ENCODE measurements around the gene TYMP.
A peak's percentile ranks its signal among the peaks of the same experiment; 100 is the strongest.

TYMP gene

DNA sequence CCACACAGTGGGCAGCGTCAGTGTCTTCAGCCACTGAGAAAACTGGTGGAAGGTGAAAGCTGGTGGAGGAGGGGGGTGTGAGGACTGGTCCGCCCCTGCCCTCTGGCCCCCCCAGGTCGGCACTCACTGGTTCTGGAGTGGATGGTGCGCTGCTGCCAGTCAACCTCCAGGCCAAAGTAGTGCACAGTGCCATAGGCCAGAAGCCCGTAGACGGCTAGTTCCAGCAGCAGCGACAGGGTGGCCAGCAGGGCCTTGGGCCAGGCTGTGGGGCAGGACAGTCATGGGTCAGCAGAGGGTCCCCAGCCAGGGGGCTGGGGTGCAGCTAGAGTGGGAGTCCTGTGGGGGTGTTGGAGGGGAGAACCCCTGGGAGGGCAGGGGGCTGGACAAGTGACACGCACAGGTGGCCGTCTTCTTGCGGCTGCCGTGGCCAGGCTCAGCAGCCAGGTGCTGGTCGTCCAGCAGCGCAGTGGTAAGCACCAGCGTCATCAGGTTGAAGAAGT lies 24.5 kb downstream of the TYMP start:
- DNase-seq (ENCODE audit: low spot score), result no peak

DNA sequence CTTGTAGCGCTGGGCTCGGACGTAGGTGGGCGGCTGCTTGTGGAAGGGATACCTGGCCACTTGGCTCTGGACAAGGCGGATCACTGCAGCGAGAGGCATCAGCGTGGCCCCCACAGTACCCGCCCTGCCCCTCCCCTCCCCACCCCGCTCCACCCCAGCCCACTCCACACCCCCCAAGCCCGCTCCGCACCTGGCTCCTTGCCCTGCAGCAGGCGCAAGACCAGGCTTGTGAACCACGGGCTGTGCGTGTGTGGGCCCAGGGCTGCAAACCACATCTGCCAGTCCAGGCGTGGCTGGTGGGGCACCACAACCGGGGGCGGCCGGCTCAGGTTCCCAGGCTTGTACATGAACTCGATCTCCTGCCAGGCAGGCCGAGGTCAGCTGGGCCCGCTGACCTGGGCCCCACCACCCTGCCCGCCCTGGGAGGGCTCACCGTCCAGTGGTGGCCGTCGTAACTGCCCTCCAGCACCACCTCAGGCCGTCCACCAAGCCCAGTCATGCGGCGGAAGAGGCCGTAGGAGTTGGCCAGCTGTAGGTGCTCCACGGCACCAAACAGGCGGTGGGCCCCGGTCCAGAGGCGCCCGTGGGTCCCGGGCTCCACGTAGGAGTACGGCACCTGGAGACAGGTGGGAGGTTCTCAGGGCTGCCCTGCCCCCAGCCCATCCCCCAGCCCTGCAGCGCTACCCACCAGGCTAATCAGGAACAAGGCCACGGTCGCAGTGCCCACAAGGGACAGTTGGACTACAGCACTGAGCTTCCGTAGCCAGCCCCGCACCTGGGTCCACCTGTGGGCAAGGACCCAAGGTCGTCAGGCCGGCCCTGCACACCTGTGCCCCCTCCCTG lies 25.2 kb downstream of the TYMP start:
- no peak for DNase-seq (ENCODE audit: low spot score)

DNA sequence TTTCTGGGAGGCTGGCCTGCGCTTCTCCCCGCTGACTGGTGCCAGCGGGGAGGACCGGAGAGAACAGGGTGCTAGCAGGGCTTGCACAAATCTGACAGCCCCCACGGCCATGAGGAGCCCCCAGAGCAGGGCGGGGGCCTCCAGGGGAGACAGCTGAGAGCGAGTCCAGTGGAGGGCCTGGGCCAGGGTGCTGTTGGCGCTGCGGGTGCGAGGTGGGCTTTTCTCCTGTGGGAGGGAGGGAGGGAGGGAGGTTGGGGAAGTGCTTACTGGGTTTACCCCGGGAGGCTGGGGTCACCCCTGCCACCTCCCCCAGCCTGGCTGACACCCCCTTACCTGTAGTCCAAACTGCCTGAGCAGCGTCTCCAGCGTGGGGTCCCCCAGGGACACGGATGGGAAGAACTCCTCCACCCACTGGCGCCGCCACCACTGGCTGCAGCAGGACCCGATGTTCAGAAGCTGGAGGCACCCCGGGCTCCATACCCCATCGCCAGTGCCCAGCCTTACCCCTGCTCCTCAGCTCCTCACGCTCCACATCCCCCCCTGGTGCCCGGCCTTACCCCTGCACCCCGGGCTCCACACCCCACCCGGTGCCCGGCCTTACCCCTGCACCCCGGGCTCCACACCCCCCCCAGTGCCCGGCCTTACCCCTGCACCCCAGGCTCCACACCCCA lies 26.2 kb downstream of the TYMP start:
- no peak for DNase-seq (ENCODE audit: low spot score)

DNA sequence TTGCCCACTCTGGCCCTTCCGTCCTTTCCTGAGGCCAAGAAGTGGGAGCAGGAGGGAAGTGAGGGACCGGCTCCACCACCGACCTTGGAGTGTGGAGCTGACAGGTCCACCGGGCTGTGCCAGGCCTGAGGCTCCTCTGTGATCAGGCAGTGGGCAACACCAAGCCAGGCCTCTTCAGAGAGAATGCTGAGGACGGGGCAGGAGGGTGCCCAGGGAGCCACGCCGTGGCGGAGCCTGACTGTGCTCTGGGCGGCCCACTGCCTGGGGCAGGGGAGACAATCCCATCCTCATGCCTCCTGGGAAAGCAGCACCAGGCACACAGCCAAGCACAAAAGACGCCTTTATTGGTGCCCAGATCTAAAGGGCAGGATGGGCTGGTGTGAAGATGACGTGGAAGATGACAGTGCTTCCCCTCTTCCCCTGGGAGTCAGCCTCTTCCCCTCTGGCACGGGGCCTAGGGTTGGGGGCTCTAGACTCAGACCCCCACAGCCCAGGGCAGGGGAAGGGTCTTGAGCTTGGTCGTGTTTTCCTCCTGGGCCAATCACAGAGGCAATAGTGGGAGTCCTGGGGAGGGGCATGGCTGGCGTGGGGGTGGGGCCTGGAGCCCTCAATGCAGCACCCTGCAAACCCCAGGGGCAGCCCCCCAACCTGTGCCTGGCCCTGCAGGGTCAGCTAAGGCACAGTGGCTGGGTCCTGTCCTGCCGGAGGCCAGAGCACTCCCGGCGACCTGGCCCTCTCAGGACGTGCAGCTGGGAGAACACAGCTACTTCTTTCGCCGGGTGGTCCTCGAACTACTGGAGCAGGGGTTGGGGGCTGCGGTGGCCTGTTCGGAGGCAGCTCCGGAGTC lies 27.0 kb downstream of the TYMP start:
- no peak for DNase-seq (ENCODE audit: low spot score)

DNA sequence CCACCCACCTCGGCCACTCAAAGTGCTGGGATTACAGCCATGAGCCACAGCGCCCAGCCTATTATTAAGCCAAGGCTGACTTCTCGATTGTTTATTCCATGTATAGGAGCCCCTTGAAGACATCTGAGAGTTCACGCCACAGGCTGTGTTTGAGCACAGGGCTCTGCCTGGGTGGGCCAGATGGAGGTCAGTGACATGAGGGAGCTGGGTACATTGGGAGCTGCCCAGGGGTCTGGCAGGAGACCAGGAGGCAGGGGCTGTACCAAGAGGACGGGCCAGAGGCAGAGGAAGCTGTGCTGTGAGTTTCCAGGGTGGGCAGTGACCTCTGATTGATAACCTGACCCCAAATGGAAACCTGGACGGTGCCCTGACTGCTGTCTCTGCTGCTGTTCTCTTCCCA lies 27.7 kb downstream of the TYMP start:
- no peak for DNase-seq (ENCODE audit: low spot score)

DNA sequence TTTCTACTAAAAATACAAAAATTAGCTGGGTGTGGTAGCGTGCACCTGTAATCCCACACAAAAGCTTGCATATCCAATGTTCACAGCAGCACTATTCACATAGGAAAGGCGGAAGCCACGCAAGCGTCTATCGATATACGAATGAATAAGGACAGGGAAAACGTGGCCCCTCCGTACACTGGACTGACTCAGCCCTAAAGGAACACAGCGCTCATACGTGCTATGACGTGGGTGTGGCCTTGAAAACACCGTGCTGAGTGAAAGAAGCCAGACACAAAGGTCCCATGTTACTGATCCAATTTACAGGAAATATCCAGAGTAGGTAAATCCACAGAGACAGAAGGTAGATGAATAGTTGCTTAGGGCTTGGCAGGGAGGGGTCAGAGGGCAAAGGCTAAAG lies 29.4 kb downstream of the TYMP start:
- no peak for DNase-seq (ENCODE audit: low spot score)

DNA sequence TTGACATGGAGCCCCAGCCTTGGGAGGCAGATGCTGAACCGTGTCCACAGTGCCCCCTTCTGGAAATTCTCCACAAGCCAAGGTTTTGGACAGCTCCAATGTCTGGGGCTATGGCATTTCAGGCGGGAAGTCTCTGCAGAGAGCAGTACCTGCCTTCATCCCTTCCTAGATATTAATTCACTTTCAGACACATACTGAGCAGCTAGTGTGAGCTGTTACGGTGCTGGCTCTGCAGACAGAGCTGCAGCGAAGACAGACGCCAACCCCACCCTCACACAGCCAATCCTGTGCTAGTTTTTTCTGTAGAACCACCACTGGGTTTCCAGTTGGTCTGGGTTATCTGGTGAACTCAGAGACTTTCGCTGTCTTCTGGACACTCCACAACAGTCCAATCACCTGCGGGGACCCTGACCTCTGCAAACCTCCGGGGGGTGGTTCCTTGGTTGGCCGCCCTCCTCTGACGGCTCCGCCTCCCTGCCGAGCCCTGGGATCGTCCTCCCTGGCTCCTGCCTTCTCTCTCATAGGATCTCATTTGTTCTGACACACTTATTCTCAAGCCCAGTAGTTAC lies 31.4 kb downstream of the TYMP start:
- peak; percentile 90 for DNase-seq (ENCODE audit: low spot score)

DNA sequence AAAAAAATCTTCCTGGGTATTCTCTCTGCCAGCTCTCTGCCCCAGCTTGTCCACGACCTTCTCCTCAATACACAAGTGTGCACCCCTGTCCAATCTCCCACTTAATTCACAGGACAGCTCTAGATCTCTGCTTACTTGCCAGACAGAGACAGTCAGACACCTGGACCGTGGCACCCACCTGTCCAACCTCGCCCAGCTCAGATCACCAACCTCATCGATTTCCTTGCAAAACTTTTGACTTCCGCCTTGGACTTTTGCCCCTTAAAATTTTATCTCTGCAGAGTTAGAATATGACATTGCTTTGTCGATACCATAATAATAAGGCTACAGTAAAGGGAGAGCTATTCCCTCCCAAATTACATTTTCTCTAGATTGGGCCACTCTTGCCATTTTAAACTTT lies 32.7 kb downstream of the TYMP start:
- no peak for DNase-seq (ENCODE audit: low spot score)

DNA sequence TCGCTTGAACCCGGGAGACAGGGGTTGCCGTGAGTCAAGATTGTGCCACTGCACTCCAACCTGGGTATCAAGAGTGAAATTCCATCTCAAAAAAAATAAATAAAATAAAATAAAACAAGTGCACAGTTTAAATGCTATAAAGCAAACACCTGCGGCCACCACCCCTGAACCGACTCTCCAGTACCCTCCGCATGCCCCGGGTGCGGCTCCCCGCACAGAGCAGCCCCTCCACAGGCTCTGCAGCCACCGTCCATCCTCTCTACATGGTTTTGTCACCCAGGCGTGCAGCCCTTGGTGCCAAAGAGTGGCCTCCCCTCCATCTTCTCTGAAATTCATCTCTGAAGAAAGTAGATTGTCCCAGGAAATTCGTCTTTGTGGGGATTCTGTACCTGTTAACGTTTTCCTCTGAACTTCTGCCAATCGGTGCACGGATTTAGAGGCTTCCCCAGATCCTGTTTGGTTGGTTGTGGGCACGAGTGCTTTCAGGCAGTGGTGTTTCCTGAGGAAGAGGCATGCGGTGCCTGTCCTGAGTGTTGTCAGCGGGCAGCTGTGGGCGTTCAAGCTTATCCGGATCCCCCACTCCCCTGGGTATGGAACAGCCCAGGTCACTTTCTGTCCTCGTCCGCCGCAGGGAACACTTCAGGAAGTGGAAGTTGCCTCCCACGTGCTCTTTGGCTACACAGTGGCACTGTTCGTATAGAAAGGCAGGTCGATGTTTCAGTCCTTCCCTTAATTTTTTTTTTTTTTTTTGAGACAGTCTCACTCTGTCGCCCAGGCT lies 39.1 kb downstream of the TYMP start:
- no peak for DNase-seq (ENCODE audit: low spot score)

DNA sequence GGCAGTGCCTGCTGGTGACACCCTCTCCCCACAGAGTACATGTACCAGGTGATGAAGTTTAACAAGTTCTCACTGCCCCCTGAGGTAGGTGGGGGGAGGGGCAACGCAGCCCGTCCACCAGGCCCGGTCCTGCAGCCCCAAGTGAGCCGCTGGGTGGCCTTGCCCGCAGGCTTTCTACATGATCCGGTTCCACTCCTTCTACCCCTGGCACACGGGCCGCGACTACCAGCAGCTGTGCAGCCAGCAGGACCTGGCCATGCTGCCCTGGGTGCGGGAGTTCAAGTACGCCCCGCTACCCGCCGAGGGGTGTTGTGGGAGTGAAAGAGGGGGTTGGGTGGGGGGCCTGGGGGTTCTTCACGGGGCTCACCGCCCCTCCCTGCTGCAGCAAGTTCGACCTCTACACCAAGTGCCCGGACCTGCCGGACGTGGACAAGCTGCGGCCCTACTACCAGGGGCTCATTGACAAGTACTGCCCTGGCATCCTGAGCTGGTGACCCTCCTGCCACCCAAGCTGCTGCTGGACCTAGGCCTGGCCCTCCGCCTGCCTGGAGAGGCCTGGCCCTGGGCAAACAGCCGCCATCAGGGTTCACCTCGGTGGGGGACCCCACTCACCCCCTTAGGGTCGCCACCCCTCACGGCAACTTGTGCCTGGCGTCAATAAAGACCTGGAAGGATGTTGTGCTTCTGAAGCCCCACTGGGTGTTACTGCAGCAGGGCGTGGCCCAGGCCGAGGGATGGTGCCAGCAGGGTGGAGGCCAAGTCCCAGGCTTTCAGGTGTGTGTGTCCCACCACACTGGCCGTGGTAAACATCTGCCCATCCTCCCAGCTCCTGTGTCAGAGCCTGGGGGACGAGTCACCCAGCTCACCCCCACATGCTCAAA lies 40.2 kb downstream of the TYMP start:
- DNase-seq (ENCODE audit: low spot score), result no peak

DNA sequence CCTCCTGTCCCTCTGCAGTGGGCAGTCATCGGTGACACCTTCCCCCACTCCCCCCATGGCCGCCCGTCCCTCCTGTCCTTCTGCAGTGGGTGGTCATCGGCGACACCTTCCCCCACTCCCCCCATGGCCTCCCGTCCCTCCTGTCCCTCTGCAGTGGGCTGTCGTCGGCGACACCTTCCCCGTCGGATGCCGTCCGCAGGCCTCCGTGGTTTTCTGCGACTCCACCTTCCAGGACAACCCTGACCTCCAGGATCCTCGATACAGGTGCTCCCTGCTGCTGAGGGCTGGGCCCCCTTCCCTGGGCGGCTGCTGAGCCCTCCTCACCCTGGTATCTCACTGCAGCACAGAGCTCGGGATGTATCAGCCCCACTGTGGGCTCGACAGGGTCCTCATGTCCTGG lies 40.9 kb downstream of the TYMP start:
- no peak for DNase-seq (ENCODE audit: low spot score)

DNA sequence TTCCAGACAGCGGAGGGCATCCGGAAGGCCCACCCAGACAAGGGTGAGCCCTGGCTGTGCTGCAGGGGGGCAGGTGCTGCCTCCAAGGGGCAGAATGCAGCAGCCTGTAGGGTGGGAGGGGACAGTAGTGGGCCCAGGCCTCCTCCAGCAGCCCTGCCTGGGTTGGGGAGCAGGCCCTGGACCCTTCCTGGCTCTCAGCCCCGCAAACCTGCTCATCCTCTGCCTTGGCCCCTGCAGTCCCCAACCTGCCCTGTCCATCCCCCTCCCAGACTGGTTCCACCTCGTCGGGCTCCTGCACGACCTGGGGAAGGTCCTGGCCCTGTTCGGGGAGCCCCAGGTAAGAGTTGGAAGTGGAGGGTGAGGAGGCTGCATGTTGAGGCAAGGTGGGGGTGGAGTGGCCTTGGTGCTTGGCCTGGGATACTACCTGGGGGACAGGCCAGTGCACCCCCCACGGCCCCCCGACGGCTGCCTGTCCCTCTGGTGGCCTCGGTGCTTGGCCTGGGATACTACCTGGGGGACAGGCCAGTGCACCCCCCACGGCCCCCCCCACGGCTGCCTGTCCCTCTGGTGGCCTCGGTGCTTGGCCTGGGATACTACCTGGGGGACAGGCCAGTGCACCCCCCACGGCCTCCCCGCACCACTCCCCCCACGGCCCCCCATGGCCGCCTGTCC lies 41.7 kb downstream of the TYMP start:
- no peak for DNase-seq (ENCODE audit: low spot score)

DNA sequence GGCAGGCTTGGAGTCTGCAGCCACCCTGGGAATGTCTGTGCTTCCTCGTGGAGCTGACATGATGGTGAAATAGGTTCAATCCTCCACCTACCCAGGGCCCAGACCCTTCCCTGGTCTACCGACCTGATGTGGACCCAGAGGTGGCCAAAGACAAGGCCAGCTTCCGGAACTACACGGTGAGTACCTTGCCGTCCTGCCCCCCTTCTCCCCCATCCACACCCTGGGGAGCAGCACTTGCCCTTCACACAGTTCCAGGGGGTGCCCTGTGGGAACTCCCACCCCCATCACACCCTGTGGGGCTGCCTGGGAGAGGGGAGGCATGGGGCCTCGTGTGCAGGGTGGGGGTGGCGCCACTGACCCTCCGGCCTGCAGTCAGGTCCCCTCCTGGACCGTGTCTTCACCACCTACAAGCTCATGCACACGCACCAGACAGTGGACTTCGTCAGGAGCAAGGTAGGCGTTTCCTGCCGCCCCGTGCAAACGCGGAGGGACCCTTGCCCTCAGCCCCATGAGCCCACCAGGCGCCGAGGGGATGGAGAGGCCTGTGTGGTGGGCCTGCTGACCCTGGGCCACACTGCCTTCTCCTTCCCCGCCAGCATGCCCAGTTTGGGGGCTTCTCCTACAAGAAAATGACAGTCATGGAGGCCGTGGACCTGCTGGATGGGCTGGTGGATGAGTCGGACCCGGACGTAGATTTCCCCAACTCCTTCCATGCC lies 42.4 kb downstream of the TYMP start:
- DNase-seq (ENCODE audit: low spot score), result no peak

DNA sequence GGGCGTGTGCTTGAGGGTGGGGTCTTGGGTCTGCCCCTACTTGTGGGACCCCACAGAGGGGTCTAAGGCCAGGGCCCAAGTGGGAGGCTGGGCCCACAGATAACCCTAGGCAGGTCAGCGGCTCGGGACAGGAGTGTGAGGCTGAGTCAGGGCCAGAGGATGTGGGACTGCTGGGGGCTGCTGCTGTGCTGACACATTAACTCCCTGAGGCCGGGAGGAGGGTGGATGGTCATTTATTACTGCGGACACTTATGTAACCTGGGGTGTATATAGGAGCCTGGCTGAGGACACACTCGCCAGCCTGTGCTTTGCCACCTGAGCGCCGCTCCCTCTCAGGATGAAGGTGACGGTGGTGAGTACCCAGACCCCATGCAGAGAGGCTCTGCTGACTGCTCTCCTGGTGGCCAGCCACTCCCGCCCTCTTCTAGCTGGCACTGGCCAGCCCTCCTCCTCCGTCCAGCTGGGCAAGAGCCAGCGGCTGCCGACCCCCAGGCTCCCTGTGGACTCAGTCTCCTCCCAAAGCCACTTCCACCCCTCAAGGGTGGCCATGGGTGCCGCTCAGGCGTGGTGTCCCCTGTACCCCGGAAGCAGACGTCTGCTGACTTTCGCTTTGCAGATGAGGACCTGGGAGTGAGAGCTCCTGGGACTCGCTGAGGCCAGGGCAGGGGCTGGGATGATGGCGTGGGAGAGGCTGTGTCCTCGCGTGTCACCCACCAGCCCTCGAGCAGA lies 43.1 kb downstream of the TYMP start, which contains the start of gene MIOX:
MIOX (plus strand) TSS at position 299 of the 729 bp plus-strand sequence; CDS start at position 338, 39 bp downstream.
- DNase-seq (ENCODE audit: low spot score), result no peak

DNA sequence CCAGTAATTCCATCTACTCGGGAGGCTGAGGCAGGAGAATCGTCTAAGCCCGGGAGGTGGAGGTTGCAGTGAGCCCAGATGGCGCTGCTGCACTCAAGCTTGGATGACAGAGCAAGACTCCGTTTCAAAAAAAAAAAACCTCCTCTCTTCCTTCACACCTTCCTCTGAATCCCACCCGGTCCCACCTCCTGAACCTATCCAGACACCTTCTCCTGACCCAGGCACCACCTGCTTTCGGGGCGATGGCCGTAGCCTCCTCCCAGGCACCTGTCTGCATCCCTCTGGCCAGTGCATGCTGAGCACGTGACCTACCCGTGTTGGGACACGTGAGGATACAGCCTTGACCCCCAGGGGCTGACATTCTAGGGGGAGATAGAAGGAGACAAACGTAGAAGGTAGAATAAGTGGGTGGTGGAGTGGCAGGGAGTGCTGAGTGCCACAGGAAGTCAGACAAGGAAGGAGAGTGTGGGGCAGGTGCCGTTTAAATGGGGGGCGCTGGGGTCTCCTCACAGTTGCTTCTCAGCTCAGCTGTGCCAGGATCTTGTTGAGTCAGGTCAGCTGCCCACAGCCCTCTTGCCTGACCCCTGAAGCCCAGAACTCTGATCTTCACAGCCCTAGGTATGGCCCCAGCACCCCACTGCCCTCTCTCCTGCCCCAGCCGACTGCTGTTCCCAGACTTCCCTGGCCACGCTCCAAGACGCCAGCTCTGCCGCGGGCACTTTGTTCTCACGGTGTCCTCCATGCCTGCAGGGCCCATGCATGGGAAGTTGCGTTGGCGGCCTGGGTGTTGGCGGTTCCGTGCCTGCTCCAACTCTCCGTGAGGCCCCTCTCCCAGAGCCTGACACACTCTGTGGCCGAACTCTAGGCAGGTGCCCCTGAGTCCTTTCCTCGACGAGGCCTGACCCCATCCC lies 44.3 kb downstream of the TYMP start:
- DNase-seq (ENCODE audit: low spot score), result no peak

DNA sequence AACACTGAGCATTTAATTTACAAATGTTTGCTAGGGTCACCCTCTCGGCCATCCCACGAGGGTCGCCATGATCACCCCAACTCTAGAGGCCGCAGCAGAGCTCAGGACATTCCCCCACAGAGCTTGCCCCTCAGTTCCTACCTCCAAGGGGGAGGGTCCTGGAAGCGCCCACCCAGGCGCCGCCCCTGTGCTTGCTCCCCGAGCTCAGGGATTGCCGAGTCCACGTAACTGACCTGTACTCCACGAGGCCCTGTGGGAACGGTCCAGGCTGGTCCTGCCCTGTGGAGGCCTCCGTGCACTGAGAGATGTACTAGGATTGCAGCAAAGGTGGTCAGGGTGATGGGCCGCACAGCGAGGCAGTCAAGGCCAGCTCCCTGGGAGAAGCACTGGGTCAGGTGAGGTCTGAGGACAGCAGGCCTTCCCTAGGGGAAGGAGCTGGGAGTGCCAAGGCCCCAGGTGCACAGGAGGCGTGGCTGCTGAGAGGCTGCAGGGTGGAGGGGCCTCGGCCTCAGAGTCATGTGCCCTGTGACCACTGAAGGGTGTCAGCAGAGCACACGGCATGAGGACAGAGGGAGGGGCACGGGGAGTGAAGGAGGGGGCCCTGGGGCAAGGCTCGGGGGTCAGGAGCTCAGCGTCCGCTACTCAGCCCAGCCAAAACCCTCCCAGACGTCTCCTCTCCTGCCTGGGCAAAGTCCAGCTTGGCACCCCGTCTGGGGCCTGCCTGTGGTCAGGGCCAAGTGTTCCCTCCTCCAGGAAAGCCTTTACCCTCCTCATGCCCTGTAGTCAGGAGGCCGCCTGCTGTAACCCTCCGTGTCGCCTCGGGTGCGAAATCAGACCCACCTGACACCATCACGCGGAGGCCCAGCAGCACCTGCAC lies 45.6 kb downstream of the TYMP start:
- DNase-seq (ENCODE audit: low spot score), result no peak
